GM12878 (cell line): ENCODE measurements around the gene TSPAN15. TPM values are rescaled to one million over a fixed set of nuclear protein-coding genes. Genes with fewer than 3 reads are reported as not detected.

ENCODE experiments used
- ATAC-seq: fragments of 200-7000 bp; cut with Tn5 transposase; 3 replicates; pipeline ENCODE4 v1.9.1; 2020; ENCODE audit warnings: mild to moderate bottlenecking, moderate library complexity
- BruUV-seq: library from RNA; stranded (reverse); fragments of 400-500 nt; replicated peaks from 2 replicates; lab custom pipeline; 2021; lab: Mats Ljungman, UMichigan
- CTCF ChIA-PET: fragments of 300-600 bp; sonication (Branson Sonifier 250); formaldehyde crosslinking; extraction: SDS; loops from one replicate; lab custom pipeline; 2021; ENCODE audit warnings: inconsistent platforms; lab: Yijun Ruan, JAX
- POLR2A ChIA-PET: fragments of 350-600 bp; formaldehyde crosslinking; extraction: SDS; loops from one replicate; lab custom pipeline; 2021; ENCODE audit warnings: inconsistent platforms; lab: Charles Lee
- RAD21 ChIA-PET: fragments of 300-600 bp; sonication (Branson Sonifier 250); formaldehyde crosslinking; loops from one replicate; lab custom pipeline; 2023; ENCODE audit warnings: antibody characterized with exemption; ENCODE audit not compliant: unreplicated experiment; lab: Charles Lee
- SMC1A ChIA-PET: fragments of 300-600 bp; sonication (Branson Sonifier 250); formaldehyde crosslinking; loops from one replicate; lab custom pipeline; 2023; ENCODE audit not compliant: unreplicated experiment, uncharacterized antibody; lab: Charles Lee
- DNase-seq: peaks from one replicate; pipeline ENCODE4 v3.0.0-alpha.2; 2011; ENCODE audit warnings: low read depth, low spot score
- FAIRE-seq: peaks from 3 replicates; lab custom pipeline; 2011; peaks lifted over from hg19 to GRCh38; lab: Jason Lieb, UNC
- H2AFZ ChIP-seq: 2 replicates; pipeline ENCODE4 v1.6.0; 2011; ENCODE audit warnings: low read depth, low read length, control low read depth; ENCODE audit not compliant: control insufficient read depth
- H3K27ac ChIP-seq: 2 replicates; pipeline ENCODE4 v1.5.1; 2011; ENCODE audit warnings: control low read depth; ENCODE audit not compliant: control insufficient read depth, insufficient read depth
- H3K27me3 ChIP-seq, 2 experiments: replicated peaks in 1 of 2; 2 replicates each; pipeline versions ENCODE4 v1.6.0 to v1.6.1; 2011; ENCODE audit warnings: low read length in 1 of 2; ENCODE audit not compliant: control insufficient read depth in 2 of 2, insufficient read depth in 2 of 2
- H3K36me3 ChIP-seq, 2 experiments: 2 replicates each; pipeline ENCODE4 v1.5.1; 2011; ENCODE audit warnings: low read length in 1 of 2; ENCODE audit not compliant: control insufficient read depth in 2 of 2, insufficient read depth in 2 of 2
- H3K4me1 ChIP-seq: 2 replicates; pipeline ENCODE4 v1.6.1; 2011; ENCODE audit warnings: mild to moderate bottlenecking, low read length, moderate library complexity, mixed read lengths; ENCODE audit not compliant: control insufficient read depth, insufficient read depth
- H3K4me2 ChIP-seq: 2 replicates; pipeline ENCODE4 v1.6.0; 2011; ENCODE audit warnings: control low read depth; ENCODE audit not compliant: control insufficient read depth, insufficient read depth
- H3K4me3 ChIP-seq: fragments of 200-600 bp; sonication (generic); 2 replicates; pipeline ENCODE4 v1.5.1; 2016
- H3K79me2 ChIP-seq: 2 replicates; pipeline ENCODE4 v1.6.0; 2011; ENCODE audit warnings: low read length; ENCODE audit not compliant: control insufficient read depth, insufficient read depth
- H3K9ac ChIP-seq: 2 replicates; pipeline ENCODE4 v1.8.0; 2011; ENCODE audit warnings: low read length, control low read depth, mixed read lengths; ENCODE audit not compliant: control insufficient read depth, insufficient read depth
- H3K9me3 ChIP-seq: replicated peaks from 3 replicates; pipeline ENCODE4 v1.5.1; 2011; ENCODE audit warnings: mild to moderate bottlenecking, low read length; ENCODE audit not compliant: control insufficient read depth, insufficient read depth
- H4K20me1 ChIP-seq: 2 replicates; pipeline ENCODE4 v1.6.0; 2011; ENCODE audit not compliant: control insufficient read depth, insufficient read depth
- ATF2 ChIP-seq: IDR thresholded peaks from 2 replicates; pipeline ENCODE4 v1.6.1; 2012; ENCODE audit warnings: low read length, inconsistent platforms
- BRCA1 ChIP-seq: IDR thresholded peaks from 2 replicates; pipeline ENCODE4 v1.6.1; 2011; ENCODE audit warnings: low read depth, low read length, improper control_type of control experiment
- CREB1 ChIP-seq: IDR thresholded peaks from 2 replicates; pipeline ENCODE4 v1.6.1; 2012; ENCODE audit warnings: low read depth, mild to moderate bottlenecking, inconsistent platforms
- HDAC6 ChIP-seq: fragments of 200-600 bp; sonication (generic); IDR thresholded peaks from one replicate; pipeline ENCODE4 v1.8.0; 2017; ENCODE audit warnings: antibody characterized with exemption; ENCODE audit not compliant: unreplicated experiment
- JUND ChIP-seq: IDR thresholded peaks from 2 replicates; pipeline ENCODE4 v1.6.1; 2012; ENCODE audit warnings: low read depth, mild to moderate bottlenecking, low read length, improper control_type of control experiment, moderate library complexity
- MTA2 ChIP-seq: fragments of 450-650 bp; IDR thresholded peaks from 2 replicates; pipeline ENCODE4 v1.6.1; 2016; ENCODE audit warnings: low read depth, mild to moderate bottlenecking, moderate library complexity
- SP1 ChIP-seq: IDR thresholded peaks from one replicate; pipeline ENCODE4 v1.6.1; 2011; ENCODE audit warnings: low read depth, low read length
- USF1 ChIP-seq: IDR thresholded peaks from 2 replicates; pipeline ENCODE4 v1.6.1; 2011; ENCODE audit warnings: borderline replicate concordance, low read depth, mild to moderate bottlenecking, moderate library complexity, mixed read lengths, low read length; ENCODE audit not compliant: insufficient read depth; ENCODE audit errors: extremely low read length
- ZNF384 ChIP-seq: IDR thresholded peaks from 2 replicates; pipeline ENCODE4 v1.6.1; 2012; ENCODE audit warnings: low read depth, mild to moderate bottlenecking, low read length, improper control_type of control experiment, borderline replicate concordance
- WGBS: methylation state at CpG from one replicate; pipeline ENCODE4 v1.1.6; 2016; ENCODE audit warnings: low lambda C conversion rate; ENCODE audit not compliant: insufficient replicate concordance, insufficient coverage; ENCODE audit errors: missing lambda C conversion rate; 5-methylcytosine and 5-hydroxymethylcytosine counted together
- in situ Hi-C: fragments of 300-500 bp; cut with MboI; formaldehyde crosslinking; loops from 9 replicates; pipeline ENCODE4 v1.14.3; 2018; ENCODE audit warnings: mixed read lengths
- intact Hi-C: fragments of 100-400 bp; cut with micrococcal nuclease; formaldehyde crosslinking; loops from one replicate; pipeline ENCODE4 v1.14.2; 2022; ENCODE audit not compliant: unreplicated experiment
- polyA plus RNA-seq, 11 experiments: library from polyadenylated mRNA; depleted of rRNA in 4 of 11; unstranded in 6 of 11; stranded (reverse) in 5 of 11; fragments of >200 nt; fragmentation: Nextera tagmentation in 4 of 11; fragmentation: Illumina TruSeq in 1 of 11; extraction: Ambion mirVana in 4 of 11; extraction: Trizol in 1 of 11; gene quantifications; 1 replicate in 1 of 11; 2 replicates in 10 of 11; pipeline versions ENCODE4 v1.2.1 to v1.2.3, GENCODE V29; 2011 to 2016; ENCODE audit warnings: inconsistent platforms in 2 of 11, missing spikeins in 2 of 11, low read depth in 1 of 11
- total RNA-seq, 4 experiments: library from RNA; depleted of rRNA in 3 of 4; stranded (reverse); fragments of >200 nt in 3 of 4; fragmentation: Illumina TruSeq in 1 of 4; extraction: Trizol in 1 of 4; gene quantifications; 2 replicates each; pipeline versions ENCODE4 v1.2.1 to v1.2.3, GENCODE V29; 2013 to 2021

TSPAN15 gene
- total and polyA plus RNA-seq, 10 of the 15 experiments (the other 5 are each of a cell fraction or from before 2014, with no cell fraction given) = 1.3 to 8.5 (median 2.4) TPM; not detected in 2

DNA sequence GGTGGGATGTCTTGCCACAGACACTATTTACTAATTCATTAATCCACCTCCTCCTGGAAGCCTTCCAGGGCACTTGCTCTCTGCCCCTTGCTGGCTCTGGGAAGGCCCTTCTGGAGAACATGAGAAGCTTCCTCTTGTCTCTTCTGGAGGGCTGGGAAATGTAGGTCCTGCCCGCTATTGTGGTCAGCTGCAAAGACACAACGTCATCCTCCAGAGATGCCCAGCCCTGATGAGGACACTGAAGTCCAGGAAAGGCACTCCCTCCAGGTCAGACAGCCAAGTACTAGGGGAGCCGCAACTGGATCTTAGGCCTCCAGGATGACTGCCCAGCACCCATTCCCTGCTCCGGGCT, 24.9 kb upstream of the TSPAN15 start:
- RAD21 ChIA-PET = interaction anchor here (1.3 kb wide), 1 partner anchor 81 kb away, joined by 4 read pairs; no protein-coding TSS in a partner anchor
- H3K9ac ChIP-seq = no peak overlapping the region
- TF ChIP-seq ATF2 (no peak), ZNF384 (no peak), JUND (no peak), HDAC6 (no peak), SP1 (no peak), BRCA1 (no peak), CREB1 (no peak), USF1 (no peak), MTA2 (no peak)
- WGBS = 94% methylated on average over 4 of the region's 4 CpGs
- H3K9me3 ChIP-seq = no peaks in the 10 kb centered on the region
- no peaks in the 10 kb centered on the region for H3K36me3 ChIP-seq
- H3K79me2 ChIP-seq = no peaks in the 10 kb centered on the region
- H3K4me3 ChIP-seq = no peak overlapping the region
- no peak for DNase-seq
- POLR2A ChIA-PET = no interaction called here
- H3K27me3 ChIP-seq = no peaks in the 10 kb centered on the region
- in situ Hi-C loops = no loop called here
- SMC1A ChIA-PET = interaction anchor here (1.7 kb wide), 1 partner anchor 83 kb away, joined by 3 read pairs; no protein-coding TSS in a partner anchor
- H4K20me1 ChIP-seq = no peaks in the 10 kb centered on the region
- intact Hi-C loops = loop anchor here (5.0 kb wide), 1 partner anchor 211 kb away; no protein-coding TSS in a partner anchor
- H2AFZ ChIP-seq = no peak overlapping the region; the same call in 1 of the 2 replicates
- peaks cover 9% of the 10 kb centered on the region; the same call in 1 of the 2 replicates for H3K4me1 ChIP-seq
- no peak for FAIRE-seq
- no peak overlapping the region for H3K4me2 ChIP-seq
- CTCF ChIA-PET = interaction anchor here (1.0 to 4.2 kb wide), 4 partner anchors 82 to 89 kb away, joined by 3 to 29 read pairs (median 4); no protein-coding TSS in a partner anchor
- no peak overlapping the region for H3K27ac ChIP-seq
- ATAC-seq = no peak
- BruUV-seq = no TSS peak
